CD1c-positive myeloid dendritic cell (primary cell): Measurements from ENCODE around the gene CFAP99.

ENCODE experiments used
- DNase-seq: peaks from one replicate; pipeline ENCODE4 v3.0.0-alpha.2; 2016; ENCODE audit errors: extremely low spot score

The CFAP99 gene

GRCh38 chr4:2503809-2504208, 85.1 kb downstream of the CFAP99 start:
- no peak for DNase-seq

- DNase-seq: no peak
These were observed 88.5 kb downstream of the CFAP99 start for GRCh38 chr4:2507259-2507658.

GRCh38 chr4:2507855-2508254, 89.1 kb downstream of the CFAP99 start:
- DNase-seq: no peak

GRCh38 chr4:2510351-2511259, 91.8 kb downstream of the CFAP99 start:
- DNase-seq: no peak

- DNase-seq: no peak
These were observed 92.9 kb downstream of the CFAP99 start for GRCh38 chr4:2511645-2512131.
